NCI-H1417 (cell line): ENCODE data around the gene CCDC149.

Experiments
- DNase-seq, 3 experiments: peaks; one replicate each; lab custom pipeline; 2025; lab: John Stamatoyannopoulos, UW

The CCDC149 gene

DNA sequence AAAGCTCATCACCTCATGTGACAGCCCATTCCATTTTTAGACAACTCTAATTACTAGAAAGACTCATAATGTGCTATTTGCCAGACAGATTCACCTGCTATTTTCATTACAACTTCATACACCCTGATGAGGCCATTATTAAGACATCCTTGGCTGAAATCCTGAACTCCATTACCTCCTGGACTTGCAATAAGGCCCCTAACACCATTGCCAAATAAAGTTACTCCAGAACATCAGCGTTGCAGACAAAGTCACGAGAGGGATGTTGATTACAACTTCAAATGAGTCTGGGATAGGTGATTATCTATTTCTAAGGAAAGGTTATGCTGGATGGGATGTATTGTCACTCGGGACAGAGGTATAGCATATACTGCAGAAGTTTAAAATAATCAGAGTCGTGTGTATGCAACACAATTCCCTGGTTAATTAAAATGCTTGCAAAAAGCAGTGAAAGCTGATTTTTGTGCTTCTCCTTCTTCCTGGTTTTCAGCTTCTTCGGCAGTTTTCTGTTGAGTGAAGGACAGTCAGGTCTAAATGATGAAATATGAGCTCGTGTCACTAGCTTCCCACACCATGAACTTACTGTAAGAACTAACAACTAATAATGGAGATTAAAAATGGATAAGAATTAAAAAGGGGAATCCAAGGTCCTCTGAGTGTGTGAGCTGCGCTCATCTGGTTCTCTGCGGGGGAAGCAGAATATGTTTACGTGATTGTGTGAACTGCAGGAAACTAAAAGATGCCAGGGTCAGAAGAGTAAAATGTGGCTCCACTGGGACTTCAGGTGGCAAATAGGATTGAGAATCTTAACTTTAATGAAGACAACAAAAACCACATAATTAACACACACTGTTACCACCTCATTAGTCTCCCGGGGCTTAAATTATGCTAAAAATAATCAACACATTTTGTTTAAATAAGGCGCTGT, 135.0 kb downstream of the CCDC149 start:
- no peak for DNase-seq

DNA sequence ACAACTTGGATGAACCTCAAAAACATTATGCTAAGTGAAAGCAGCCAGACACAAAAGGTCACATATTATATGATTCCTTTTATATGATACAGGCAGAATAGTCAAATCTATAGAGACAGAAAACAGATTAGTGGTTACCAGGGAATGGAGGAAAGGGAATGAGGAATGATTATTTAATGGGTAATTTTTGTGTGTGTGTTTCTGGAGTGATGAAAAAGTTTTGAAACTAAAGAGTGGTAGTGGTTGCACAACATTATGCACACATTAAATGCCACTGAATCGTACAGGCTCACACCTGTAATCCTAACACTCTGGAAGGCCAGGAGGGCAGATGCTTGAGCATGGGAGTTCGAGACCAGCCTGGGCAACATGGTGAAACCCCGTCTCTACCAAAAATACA, 137.1 kb downstream of the CCDC149 start:
- DNase-seq: no peak

DNA sequence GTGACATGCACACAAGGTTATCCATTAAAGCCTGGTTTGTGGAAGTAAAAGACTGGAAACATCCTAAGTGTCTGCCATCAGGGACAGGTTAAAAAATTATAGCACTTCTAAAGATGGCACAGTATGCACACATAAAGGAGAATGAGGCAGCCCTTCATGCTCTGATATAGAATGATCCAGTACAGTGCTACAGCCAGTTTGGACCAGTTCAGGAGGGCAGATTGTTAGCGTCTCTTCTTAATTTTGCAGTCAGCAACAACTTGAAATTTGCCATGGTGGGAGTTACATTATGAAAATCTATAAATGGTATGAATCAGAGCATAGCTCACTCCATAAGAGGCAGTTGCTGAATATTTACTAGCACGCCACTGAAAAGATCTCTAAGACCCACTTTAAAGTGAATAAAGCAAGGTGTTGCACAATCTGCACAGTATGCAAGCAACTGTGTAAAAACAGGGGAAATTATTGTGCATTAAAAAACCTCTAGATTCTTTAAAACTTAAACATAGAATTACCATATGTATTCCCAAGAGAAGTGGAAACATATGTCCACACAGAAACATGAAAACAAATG, 137.7 kb downstream of the CCDC149 start:
- DNase-seq: no peak

DNA sequence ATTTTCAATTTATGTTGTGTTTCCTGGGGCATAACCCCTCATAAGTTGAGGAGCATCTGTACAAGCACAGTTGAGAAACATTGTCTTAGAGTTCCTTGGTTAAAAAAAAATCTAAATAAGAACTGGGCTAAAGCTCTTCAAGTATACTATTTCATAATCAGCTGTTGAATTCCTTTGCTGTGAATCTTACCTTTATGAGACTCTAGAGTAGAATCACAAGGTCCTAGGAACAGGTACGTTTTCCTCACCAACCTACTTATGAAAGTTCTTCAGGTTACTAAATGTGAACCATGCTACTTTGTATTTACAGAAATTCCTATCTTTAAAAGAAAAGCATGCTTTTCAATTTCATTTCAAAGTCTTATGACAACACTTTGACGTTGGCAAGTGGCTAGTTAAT, 138.4 kb downstream of the CCDC149 start:
- DNase-seq: no peak

DNA sequence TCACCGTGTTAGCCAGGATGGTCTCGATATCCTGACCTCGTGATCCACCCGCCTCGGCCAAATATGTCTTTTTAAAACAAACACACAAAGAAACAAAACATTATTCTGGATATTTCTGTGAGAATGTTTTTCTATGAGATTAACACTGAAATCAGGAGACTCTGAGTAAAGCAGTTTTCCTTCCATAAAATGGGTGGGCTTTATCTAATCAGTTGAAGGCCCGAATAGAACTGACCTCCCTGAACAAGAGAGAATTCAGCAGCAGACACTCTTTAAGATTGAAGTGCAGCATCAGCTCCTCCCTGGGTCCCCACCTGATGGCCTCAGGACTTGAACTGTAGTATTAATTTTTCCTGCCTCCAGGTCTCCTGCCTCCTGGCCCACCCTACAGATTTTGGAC, 139.9 kb downstream of the CCDC149 start:
- no peak for DNase-seq

DNA sequence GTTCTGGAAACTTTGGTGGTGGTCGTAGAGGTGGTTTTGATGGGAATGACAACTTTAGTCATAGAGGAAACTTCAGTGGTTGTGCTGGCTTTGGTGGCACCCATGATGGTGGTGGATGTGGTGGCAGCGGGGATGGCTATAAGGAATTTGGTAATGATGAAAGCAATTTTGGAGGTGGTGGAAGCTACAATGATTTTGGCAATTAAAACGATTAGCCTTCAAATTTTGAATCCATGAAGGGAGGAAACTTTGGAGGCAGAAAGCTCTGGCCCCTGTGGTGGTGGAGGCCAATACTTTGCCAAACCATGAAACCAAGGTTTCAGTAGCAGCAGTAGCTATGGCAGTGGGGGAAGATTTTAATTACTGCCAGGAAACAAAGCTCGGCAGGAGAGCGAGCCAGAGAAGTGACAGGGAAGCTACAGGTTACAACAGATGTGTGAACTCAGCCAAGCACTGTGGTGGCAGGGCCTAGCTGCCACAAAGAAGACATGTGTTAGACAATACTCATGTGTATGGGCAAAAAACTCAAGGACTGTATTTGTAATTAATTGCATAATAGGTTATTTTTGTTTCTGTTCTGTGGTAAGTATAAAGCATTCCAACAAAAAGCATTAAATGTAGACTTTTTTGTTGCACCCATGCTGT, 140.7 kb downstream of the CCDC149 start:
- no peak for DNase-seq

DNA sequence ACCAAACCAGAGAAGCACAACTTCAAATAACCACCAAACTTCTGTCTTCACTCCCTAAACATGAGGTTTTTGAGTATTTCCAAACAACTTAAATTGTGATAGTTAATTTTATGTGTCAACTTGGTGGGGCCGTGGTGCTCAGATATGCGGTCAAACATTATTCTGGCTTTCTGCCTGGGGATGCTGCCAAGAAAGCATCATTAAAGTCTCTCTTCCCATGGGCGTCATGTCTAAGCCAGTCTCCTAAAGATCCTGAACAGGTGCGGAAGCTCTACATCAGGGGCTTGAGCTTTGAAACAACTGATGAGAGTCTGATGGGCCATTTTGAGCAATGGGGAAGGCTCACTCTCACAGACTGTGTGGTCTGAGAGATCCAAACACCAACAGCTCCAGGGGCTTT, 141.6 kb downstream of the CCDC149 start:
- no peak for DNase-seq

DNA sequence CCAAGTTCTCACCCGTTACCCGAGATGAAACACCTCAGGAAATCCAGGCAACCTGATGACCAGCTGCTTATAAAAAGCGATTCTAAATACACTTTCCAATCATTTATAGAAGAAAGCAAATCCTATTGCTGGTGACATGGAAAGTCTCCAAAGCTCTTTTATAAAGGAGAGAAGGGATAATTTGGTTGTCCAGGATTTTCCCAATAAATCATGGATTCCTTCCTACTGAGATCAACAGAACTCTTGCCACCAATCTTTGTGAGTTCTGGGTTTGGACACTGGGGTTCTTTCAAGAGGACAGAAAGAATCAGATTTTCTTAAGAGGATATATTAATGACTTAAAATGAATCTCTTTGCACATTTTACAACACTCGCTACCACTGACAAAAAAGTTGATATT, 142.2 kb downstream of the CCDC149 start:
- no peak for DNase-seq

DNA sequence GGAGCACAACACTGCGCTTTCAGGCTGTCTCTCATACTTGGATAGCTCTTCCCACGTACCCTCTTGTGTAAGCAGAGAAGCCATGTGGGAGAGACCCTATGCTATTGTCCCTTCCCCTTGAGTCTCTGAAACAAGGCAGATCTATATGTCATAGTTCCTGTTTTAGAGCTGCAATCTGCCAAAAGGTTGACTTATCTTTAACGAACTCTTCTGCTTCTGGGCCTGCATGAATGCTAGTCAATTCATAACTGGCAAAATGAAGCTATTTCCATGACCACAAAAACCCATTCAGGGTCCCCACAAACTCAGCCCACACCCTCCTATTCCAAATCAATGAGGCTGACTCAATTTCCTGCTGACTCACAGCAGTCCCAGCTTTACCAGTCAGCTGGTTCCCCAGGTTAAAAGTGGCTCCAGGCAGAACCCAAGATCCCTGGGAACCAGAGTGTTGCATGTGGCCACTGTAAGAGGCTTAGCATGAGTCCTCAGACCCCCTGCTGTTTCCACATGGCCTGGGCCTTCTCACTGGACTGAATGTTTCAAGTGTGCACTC, 142.7 kb downstream of the CCDC149 start:
- DNase-seq: no peak

DNA sequence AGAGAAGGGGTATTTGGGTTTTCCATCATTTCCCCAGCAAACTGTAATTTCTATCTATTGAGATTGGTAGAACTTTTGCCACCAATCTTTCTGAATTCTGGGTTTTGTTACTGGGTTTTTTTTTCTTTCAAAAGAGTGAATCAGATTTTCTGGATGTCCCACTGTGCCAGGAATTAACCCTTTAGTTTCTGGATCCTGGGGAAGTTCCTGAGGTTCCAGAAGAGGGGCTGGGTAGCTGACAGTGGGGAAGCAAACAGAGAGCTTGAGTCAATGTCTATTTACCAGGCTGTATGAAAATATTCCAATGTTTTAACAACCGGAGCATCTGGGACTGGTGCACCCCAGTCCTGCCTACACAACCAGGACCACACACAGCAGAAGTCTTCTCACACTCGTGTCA, 143.3 kb downstream of the CCDC149 start:
- no peak for DNase-seq

DNA sequence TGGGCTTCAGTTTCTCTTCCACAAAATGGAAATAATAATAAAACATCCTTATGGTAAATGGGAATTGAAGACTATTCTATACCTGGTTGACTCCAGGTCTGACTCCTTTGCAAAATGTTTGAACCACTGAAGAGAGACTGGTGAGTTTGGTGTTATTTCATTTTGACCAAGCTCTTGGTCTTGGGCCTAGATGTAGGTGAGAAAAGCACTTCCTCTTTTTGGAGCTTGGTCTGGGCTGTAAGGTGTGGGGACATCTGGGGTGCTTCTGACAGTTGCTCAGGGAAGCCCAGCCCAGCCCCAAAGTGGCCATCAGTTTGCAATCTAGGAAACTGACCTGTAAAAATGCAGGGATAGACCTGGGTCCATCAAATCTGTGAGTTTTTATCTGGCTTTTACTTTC, 144.2 kb downstream of the CCDC149 start:
- DNase-seq: no peak

DNA sequence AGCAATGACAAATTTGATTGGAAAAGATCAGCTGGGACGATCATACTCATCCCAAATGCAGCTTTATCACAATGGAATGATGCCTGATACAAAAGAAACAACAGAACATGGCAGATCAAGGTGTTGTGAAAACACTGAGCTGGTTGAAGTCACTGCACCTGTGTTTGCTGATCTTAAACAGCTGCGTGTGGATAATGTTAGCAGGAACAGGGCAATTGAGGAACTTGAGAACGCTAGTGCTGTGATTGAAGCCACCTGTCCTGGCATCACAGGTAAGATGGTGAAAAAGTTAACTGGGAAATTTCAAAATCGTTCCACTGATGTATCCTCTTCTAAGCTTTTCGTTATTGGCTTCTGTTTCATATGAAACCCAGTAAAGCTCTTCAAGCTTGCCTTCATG, 144.8 kb downstream of the CCDC149 start:
- peak in 2 of 3 experiments; percentile 24 to 50 for DNase-seq

DNA sequence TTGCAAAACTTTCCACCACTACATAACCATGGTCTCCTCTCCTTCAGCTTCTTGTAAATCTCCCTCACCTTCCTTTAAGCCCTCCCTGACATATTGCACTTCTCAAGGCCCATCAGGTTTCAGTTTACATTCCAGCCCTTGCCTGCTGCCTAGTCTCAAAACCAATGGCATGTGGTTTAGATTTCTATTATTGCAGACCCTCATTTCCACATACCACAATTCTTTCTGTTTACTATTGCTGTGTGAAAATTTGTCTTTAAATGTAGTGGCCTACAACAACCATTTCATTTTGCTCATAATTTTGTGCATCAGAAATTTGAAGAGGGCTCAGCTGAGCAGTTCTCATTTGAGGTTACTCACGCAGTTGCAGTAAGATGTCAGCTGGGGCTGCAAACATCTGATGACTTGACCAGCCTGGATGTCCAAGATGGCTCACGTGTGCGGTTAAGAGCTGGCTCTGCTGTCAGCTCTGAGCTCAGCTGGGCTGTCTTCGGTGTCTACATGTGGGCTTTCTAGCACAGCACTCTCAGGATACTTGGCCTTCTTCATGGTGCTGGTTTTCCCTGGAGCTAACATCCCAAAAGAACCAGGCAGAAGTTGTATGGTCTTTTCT, 147.4 kb downstream of the CCDC149 start:
- no peak for DNase-seq

DNA sequence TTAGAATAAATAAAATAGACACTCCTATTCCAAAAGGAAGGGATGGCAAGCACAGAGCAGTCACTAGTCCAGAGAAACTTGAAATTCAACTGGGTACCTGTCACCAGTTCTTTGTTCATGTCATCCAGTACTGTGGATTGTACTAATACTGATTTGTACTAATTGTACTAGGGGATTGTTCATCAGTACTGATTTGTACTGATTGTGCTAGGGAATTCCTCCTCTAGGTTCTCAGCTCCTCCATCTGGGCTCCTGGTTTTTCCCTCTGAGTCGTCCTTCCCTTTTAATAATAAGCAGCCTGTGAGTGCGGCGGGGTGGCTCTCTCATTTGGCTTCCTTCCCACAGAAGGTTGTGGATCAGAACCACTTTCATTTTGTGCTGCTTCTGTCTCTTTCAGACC, 148.5 kb downstream of the CCDC149 start:
- DNase-seq: no peak

DNA sequence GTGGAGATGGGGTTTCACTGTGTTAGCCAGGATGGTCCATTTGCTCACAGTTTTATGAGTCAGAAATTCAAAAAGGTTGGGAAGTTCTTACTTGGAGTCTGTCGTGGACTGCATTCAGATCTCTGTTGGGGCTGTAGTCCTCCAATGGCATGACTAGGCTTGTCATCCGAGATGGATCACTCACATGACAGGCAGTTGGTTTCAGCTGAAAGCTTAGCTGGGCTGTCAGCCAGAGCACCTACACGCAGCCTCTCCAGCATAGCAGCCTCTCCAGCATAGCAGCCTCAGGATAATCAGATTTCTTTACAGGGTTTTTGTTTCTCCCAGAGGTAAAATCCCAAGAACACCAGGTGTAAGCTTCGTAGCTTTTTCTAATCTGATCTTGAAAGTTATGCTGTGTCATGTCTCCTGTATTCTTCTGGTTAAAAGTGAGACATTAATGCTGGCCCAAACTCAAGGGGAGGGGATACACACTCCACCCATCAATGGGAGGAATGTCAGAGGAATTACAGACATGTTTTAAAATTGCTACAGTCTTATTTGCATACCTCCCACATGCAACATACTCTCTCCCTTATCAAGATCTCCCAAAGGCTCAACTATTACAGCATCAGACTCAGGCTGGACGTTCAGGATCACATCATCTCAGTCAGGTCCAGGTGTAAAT, 149.1 kb downstream of the CCDC149 start:
- DNase-seq: peak in 1 of 3 experiments; percentile 74
